Superior temporal gyrus (tissue), 1 donor: ENCODE measurements around the gene LRPAP1.
"Not testable (repeated sequence)": the region's sequence is repeated elsewhere in the genome, so short reads cannot be mapped to it uniquely, and the experiment has no call there.

Experiments used
- DNase-seq: peaks from one replicate; pipeline ENCODE4 v3.0.0-alpha.2; 2016; ENCODE audit errors: extremely low spot score

Gene LRPAP1

GRCh38 chr4:3461515-3462291 lies 70.5 kb downstream of the LRPAP1 start:
- DNase-seq: peak; percentile 11

GRCh38 chr4:3460926-3461325 lies 71.3 kb downstream of the LRPAP1 start:
- DNase-seq: no peak

GRCh38 chr4:3459156-3459555 lies 73.1 kb downstream of the LRPAP1 start:
- not testable (repeated sequence) for DNase-seq

GRCh38 chr4:3458371-3458770 lies 73.9 kb downstream of the LRPAP1 start:
- DNase-seq: no peak

- not testable (repeated sequence) for DNase-seq
Observed at GRCh38 chr4:3455596-3455995, 76.6 kb downstream of the LRPAP1 start.
